Calu3 (cell line): ENCODE measurements around the gene CCDC97. TPM values are rescaled to one million over a fixed set of nuclear protein-coding genes. Genes with fewer than 3 reads are reported as not detected.

ENCODE experiments used
- BruUV-seq: library from RNA; stranded (reverse); fragments of 400-500 nt; replicated peaks from 2 replicates; lab custom pipeline; 2021; lab: Mats Ljungman, UMichigan
- CTCF ChIA-PET: fragments of 300-600 bp; sonication (Branson Sonifier 250); formaldehyde crosslinking; loops from one replicate; lab custom pipeline; 2022; ENCODE audit warnings: antibody characterized with exemption; lab: Charles Lee
- DNase-seq: peaks from one replicate; pipeline ENCODE4 v3.0.0; 2022
- H3K27ac Mint-ChIP-seq: one replicate; pipeline ENCODE4 v1.8.0; 2022; ENCODE audit warnings: mixed read lengths; ENCODE audit not compliant: unreplicated experiment
- H3K27me3 Mint-ChIP-seq: one replicate; pipeline ENCODE4 v1.8.0; 2022; ENCODE audit warnings: mixed read lengths; ENCODE audit not compliant: unreplicated experiment
- H3K36me3 Mint-ChIP-seq: one replicate; pipeline ENCODE4 v1.8.0; 2022; ENCODE audit warnings: mild to moderate bottlenecking, moderate library complexity, mixed read lengths; ENCODE audit not compliant: insufficient read depth, unreplicated experiment
- H3K4me1 Mint-ChIP-seq: one replicate; pipeline ENCODE4 v1.8.0; 2022; ENCODE audit warnings: mild to moderate bottlenecking, low read depth, mixed read lengths; ENCODE audit not compliant: unreplicated experiment
- H3K4me3 Mint-ChIP-seq: one replicate; pipeline ENCODE4 v1.8.0; 2022; ENCODE audit warnings: mild to moderate bottlenecking, low read depth, moderate library complexity, mixed read lengths; ENCODE audit not compliant: unreplicated experiment
- H3K9me3 Mint-ChIP-seq: one replicate; pipeline ENCODE4 v1.8.0; 2022; ENCODE audit warnings: low read depth, mixed read lengths; ENCODE audit not compliant: unreplicated experiment
- intact Hi-C: fragments of 100-400 bp; cut with micrococcal nuclease; formaldehyde crosslinking; loops from one replicate; pipeline ENCODE4 v1.10.0; 2022; ENCODE audit not compliant: unreplicated experiment
- total RNA-seq: library from RNA; stranded (reverse); gene quantifications from 2 replicates; pipeline ENCODE4 v1.2.3, GENCODE V29; 2022
- TF ChIP-seq, protein P1 (sequence below): fragments of 200-600 bp; IDR thresholded peaks from one replicate; pipeline ENCODE4 v1.8.0; 2022; ENCODE audit warnings: antibody characterized with exemption; ENCODE audit not compliant: unreplicated experiment

CCDC97 gene
- total RNA-seq, 1 experiment from 2014 or later: 45.8 TPM

GRCh38 chr19:41322451-41322850 is 12.5 kb downstream of the CCDC97 start:
- peaks cover 73% of the 10 kb centered on the region for H3K36me3 Mint-ChIP-seq
- H3K27ac Mint-ChIP-seq: peak overlapping the region; percentile 11
- TF ChIP-seq, protein P1, sequence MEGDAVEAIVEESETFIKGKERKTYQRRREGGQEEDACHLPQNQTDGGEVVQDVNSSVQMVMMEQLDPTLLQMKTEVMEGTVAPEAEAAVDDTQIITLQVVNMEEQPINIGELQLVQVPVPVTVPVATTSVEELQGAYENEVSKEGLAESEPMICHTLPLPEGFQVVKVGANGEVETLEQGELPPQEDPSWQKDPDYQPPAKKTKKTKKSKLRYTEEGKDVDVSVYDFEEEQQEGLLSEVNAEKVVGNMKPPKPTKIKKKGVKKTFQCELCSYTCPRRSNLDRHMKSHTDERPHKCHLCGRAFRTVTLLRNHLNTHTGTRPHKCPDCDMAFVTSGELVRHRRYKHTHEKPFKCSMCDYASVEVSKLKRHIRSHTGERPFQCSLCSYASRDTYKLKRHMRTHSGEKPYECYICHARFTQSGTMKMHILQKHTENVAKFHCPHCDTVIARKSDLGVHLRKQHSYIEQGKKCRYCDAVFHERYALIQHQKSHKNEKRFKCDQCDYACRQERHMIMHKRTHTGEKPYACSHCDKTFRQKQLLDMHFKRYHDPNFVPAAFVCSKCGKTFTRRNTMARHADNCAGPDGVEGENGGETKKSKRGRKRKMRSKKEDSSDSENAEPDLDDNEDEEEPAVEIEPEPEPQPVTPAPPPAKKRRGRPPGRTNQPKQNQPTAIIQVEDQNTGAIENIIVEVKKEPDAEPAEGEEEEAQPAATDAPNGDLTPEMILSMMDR: no peak
- DNase-seq: no peak
- no peaks in the 10 kb centered on the region for H3K9me3 Mint-ChIP-seq
- H3K4me3 Mint-ChIP-seq: no peak overlapping the region
- H3K27me3 Mint-ChIP-seq: no peaks in the 10 kb centered on the region
- H3K4me1 Mint-ChIP-seq: peaks cover 50% of the 10 kb centered on the region
- no TSS peak for BruUV-seq
- intact Hi-C loops: no loop called here
- CTCF ChIA-PET: interaction anchor here (0.5 to 1.5 kb wide), 4 partner anchors 29 to 498 kb away, joined by 3 to 11 read pairs (median 6); partner anchors contain the start of gene DMAC2

DNA sequence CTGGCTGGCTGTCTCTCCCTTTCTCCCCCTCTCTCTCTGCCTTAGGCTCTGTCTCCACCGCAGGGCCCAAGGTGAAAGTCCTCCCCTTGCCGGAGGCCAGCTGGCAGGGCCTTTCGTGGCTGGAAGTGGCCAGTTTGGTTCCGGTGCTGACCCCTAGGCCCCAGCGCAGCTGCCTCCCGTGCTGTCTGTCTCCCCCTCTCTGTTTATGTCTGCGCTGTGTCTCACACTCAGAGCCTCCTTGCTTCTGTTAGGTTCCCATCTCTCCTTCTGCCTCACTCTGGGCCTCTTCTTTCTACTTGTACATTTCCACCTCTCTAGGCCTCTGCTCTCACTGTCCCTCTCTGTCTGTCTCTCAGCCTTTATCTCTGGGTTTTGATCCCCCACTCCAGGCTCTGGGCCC is 13.1 kb downstream of the CCDC97 start:
- Mint-ChIP-seq H3K4me1 (peaks cover 50% of the 10 kb centered on the region), H3K36me3 (peaks cover 71% of the 10 kb centered on the region), H3K4me3 (no peak overlapping the region), H3K27ac (peak overlapping the region; percentile 11), H3K27me3 (no peaks in the 10 kb centered on the region), H3K9me3 (no peaks in the 10 kb centered on the region)
- intact Hi-C loops: no loop called here
- CTCF ChIA-PET: no interaction called here
- no TSS peak for BruUV-seq
- no peak for DNase-seq
- TF ChIP-seq, protein P1: no peak

- peaks cover 76% of the 10 kb centered on the region for H3K36me3 Mint-ChIP-seq
- H3K27ac Mint-ChIP-seq: peak overlapping the region; percentile 42
- BruUV-seq: no TSS peak
- no peak overlapping the region for H3K4me3 Mint-ChIP-seq
- CTCF ChIA-PET: no interaction called here
- TF ChIP-seq, protein P1: no peak
- H3K4me1 Mint-ChIP-seq: peaks cover 50% of the 10 kb centered on the region
- H3K9me3 Mint-ChIP-seq: no peaks in the 10 kb centered on the region
- intact Hi-C loops: no loop called here
- H3K27me3 Mint-ChIP-seq: no peaks in the 10 kb centered on the region
- DNase-seq: peak; percentile 55
These were observed 13.6 kb downstream of the CCDC97 start for GRCh38 chr19:41323430-41324125.

GRCh38 chr19:41324231-41324702 is 14.3 kb downstream of the CCDC97 start:
- H3K9me3 Mint-ChIP-seq: no peaks in the 10 kb centered on the region
- peak overlapping the region; percentile 63 for H3K4me3 Mint-ChIP-seq
- H3K27me3 Mint-ChIP-seq: no peaks in the 10 kb centered on the region
- DNase-seq: no peak
- CTCF ChIA-PET: no interaction called here
- peaks cover 81% of the 10 kb centered on the region for H3K36me3 Mint-ChIP-seq
- peaks cover 50% of the 10 kb centered on the region for H3K4me1 Mint-ChIP-seq
- peak overlapping the region; percentile 90 for H3K27ac Mint-ChIP-seq
- TF ChIP-seq, protein P1: no peak
- BruUV-seq: TSS peak; percentile 42
- intact Hi-C loops: no loop called here
